ENCODE measurements around the gene GTF2H4.

Gene GTF2H4

DNA sequence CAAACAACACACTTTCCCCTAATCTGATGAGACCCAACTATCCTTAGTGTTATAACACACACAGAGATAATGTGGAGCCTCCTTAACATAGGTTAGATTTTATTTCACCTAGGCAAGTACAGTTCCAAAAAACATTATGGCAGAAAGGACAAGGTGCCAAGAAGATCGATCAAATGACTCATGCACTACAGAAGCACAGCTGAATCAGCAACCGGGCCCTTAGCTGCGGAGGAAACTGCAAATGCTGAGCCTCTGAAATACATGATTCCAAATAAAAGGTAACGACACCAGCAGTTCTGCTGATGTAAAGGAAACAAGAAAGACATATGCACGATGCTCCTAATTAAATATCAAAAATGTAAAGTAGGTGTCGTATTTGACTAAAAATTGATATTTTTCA, 55.6 kb downstream of the GTF2H4 start:
- no peak for DNase-seq (ENCODE audit: low spot score)
- TF ChIP-seq, protein P1, sequence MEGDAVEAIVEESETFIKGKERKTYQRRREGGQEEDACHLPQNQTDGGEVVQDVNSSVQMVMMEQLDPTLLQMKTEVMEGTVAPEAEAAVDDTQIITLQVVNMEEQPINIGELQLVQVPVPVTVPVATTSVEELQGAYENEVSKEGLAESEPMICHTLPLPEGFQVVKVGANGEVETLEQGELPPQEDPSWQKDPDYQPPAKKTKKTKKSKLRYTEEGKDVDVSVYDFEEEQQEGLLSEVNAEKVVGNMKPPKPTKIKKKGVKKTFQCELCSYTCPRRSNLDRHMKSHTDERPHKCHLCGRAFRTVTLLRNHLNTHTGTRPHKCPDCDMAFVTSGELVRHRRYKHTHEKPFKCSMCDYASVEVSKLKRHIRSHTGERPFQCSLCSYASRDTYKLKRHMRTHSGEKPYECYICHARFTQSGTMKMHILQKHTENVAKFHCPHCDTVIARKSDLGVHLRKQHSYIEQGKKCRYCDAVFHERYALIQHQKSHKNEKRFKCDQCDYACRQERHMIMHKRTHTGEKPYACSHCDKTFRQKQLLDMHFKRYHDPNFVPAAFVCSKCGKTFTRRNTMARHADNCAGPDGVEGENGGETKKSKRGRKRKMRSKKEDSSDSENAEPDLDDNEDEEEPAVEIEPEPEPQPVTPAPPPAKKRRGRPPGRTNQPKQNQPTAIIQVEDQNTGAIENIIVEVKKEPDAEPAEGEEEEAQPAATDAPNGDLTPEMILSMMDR (IDR thresholded peaks at IDR 0.05): no peak
- no peak overlapping the region for H3K27ac ChIP-seq
- H3K4me3 ChIP-seq: no peak overlapping the region
